Uterus (tissue), 4 donors: ENCODE data around the gene UBXN4. TPM values are rescaled to one million over a fixed set of nuclear protein-coding genes. Genes with fewer than 3 reads are reported as not detected.

ENCODE experiments used
- DNase-seq, 2 donors: peaks; one replicate each; pipeline ENCODE4 v3.0.0-alpha.2; 2019 to 2020
- H3K27ac ChIP-seq, 2 donors: fragments of 200-600 bp; sonication (generic); 1 replicate in 1 of 2; 2 replicates in 1 of 2; pipeline ENCODE4 v1.5.1; 2016 to 2018
- H3K27me3 ChIP-seq, 2 donors: fragments of 200-600 bp; sonication (generic); one replicate each; pipeline ENCODE4 v1.5.1; 2018 to 2019; ENCODE audit warnings: control low read depth in 1 of 2
- H3K36me3 ChIP-seq, 2 donors: fragments of 200-600 bp; sonication (generic); one replicate each; pipeline ENCODE4 v1.5.1; 2019; ENCODE audit warnings: control low read depth in 1 of 2
- H3K4me1 ChIP-seq, 2 donors: fragments of 200-600 bp; sonication (generic); one replicate each; pipeline ENCODE4 v1.5.1; 2018 to 2019; ENCODE audit warnings: control low read depth in 1 of 2
- H3K4me3 ChIP-seq, 2 donors: fragments of 200-600 bp; sonication (generic); 1 replicate in 1 of 2; 2 replicates in 1 of 2; pipeline ENCODE4 v1.5.1; 2018 to 2019; ENCODE audit warnings: mild to moderate bottlenecking in 1 of 2
- H3K9me3 ChIP-seq, 2 donors: fragments of 200-600 bp; sonication (generic); one replicate each; pipeline ENCODE4 v1.5.1; 2019; ENCODE audit warnings: control low read depth in 1 of 2
- CTCF ChIP-seq, 4 experiments: fragments of 200-600 bp in 2 of 4; fragments of 450-650 bp in 2 of 4; sonication (generic) in 2 of 4; IDR thresholded peaks; one replicate each; pipeline ENCODE4 v1.5.1; 2016 to 2019; ENCODE audit warnings: antibody characterized with exemption in 4 of 4, mild to moderate bottlenecking in 2 of 4, moderate library complexity in 1 of 4
- POLR2A ChIP-seq, 2 donors: fragments of 450-650 bp; IDR thresholded peaks; one replicate each; pipeline ENCODE4 v1.6.1; 2016; ENCODE audit warnings: antibody characterized with exemption in 2 of 2, mild to moderate bottlenecking in 1 of 2, moderate library complexity in 1 of 2
- intact Hi-C: fragments of 100-400 bp; cut with DNase I; formaldehyde crosslinking; loops from one replicate; pipeline ENCODE4 v1.15.1; 2023; ENCODE audit warnings: low total_unique reads
- total RNA-seq, 4 donors: library from RNA; depleted of rRNA in 3 of 4; stranded (reverse); fragments of >200 nt in 3 of 4; gene quantifications; one replicate each; pipeline versions ENCODE4 v1.1.0 to v1.2.4, GENCODE V29; 2014 to 2023
- donor health status: DM: yes; HTN: yes; CAD: no.

Gene UBXN4
- total RNA-seq, 4 donors from 2014 or later = 24.7 to 116 (median 71.4) TPM

GRCh38 chr2:135796606-135797005 lies 55.0 kb downstream of the UBXN4 start:
- no peaks in the 10 kb centered on the region for H3K27me3 ChIP-seq
- no peak overlapping the region for H3K4me3 ChIP-seq
- H3K27ac ChIP-seq = no peak overlapping the region
- TF ChIP-seq POLR2A (IDR thresholded peaks at IDR 0.05) (no peak), CTCF (IDR thresholded peaks at IDR 0.05) (no peak)
- H3K36me3 ChIP-seq = no peaks in the 10 kb centered on the region
- no peaks in the 10 kb centered on the region for H3K9me3 ChIP-seq
- intact Hi-C loops = no loop called here
- no peak for DNase-seq
- no peaks in the 10 kb centered on the region for H3K4me1 ChIP-seq

- Histone ChIP-seq H3K4me3 (no peak overlapping the region), H3K4me1 (no peaks in the 10 kb centered on the region), H3K9me3 (no peaks in the 10 kb centered on the region), H3K27ac (no peak overlapping the region), H3K27me3 (no peaks in the 10 kb centered on the region), H3K36me3 (no peaks in the 10 kb centered on the region)
- intact Hi-C loops = no loop called here
- peak; percentile 42 to 51 for DNase-seq
- TF ChIP-seq CTCF (IDR thresholded peaks at IDR 0.05) (peak; percentile 56 to 74 (median 62)), POLR2A (IDR thresholded peaks at IDR 0.05) (no peak)
Observed at GRCh38 chr2:135797497-135798274, 56.0 kb downstream of the UBXN4 start.

- intact Hi-C loops = no loop called here
- Histone ChIP-seq H3K27ac (no peak overlapping the region), H3K4me3 (no peak overlapping the region), H3K9me3 (no peaks in the 10 kb centered on the region), H3K4me1 (no peaks in the 10 kb centered on the region), H3K36me3 (no peaks in the 10 kb centered on the region), H3K27me3 (no peaks in the 10 kb centered on the region)
- DNase-seq = no peak
- TF ChIP-seq POLR2A (IDR thresholded peaks at IDR 0.05) (no peak), CTCF (IDR thresholded peaks at IDR 0.05) (no peak)
Observed at GRCh38 chr2:135798275-135798705, 56.6 kb downstream of the UBXN4 start.

DNA sequence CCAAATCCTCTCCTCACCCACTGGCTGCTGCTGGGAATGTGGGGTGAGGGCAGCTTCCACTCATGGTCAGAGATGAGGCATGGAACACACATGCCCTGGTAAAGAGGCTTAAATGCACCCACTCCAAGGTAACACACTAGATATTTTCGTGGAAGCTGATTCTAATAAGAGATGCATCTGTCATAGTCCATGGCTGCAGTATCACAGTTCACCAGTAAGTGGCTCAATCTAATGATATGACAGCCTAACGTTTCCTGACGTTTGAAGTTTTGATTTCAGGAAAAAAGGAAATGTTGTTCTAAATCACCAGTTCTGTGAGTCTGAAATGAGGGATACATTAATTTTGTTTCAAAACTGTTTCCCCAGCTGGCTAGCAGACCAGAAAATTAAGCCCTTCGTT lies 57.1 kb downstream of the UBXN4 start:
- no peak for TF ChIP-seq CTCF (IDR thresholded peaks at IDR 0.05)
- TF ChIP-seq POLR2A (IDR thresholded peaks at IDR 0.05) = no peak
- Histone ChIP-seq H3K27ac (no peak overlapping the region), H3K36me3 (no peaks in the 10 kb centered on the region), H3K4me1 (no peaks in the 10 kb centered on the region), H3K9me3 (no peaks in the 10 kb centered on the region), H3K27me3 (no peaks in the 10 kb centered on the region), H3K4me3 (no peak overlapping the region)
- intact Hi-C loops = no loop called here
- no peak for DNase-seq

- Histone ChIP-seq H3K9me3 (no peaks in the 10 kb centered on the region), H3K27ac (no peak overlapping the region), H3K4me1 (no peaks in the 10 kb centered on the region), H3K27me3 (no peaks in the 10 kb centered on the region), H3K36me3 (no peaks in the 10 kb centered on the region), H3K4me3 (no peak overlapping the region)
- DNase-seq = no peak
- intact Hi-C loops = no loop called here
- TF ChIP-seq POLR2A (IDR thresholded peaks at IDR 0.05) (no peak), CTCF (IDR thresholded peaks at IDR 0.05) (no peak)
Observed at GRCh38 chr2:135799738-135800137, 58.1 kb downstream of the UBXN4 start.
